Endothelial cell of umbilical vein (primary cell): ENCODE measurements around the gene WDR5. TPM values are rescaled to one million over a fixed set of nuclear protein-coding genes. Genes with fewer than 3 reads are reported as not detected.

Source experiments
- BruUV-seq: library from RNA; stranded (reverse); fragments of 400-500 nt; replicated peaks from 2 replicates; lab custom pipeline; 2021; lab: Mats Ljungman, UMichigan
- CTCF ChIA-PET: fragments of 300-600, 350-600 bp; sonication (Branson Sonifier 250); formaldehyde crosslinking; loops from one replicate; lab custom pipeline; 2021; ENCODE audit warnings: antibody characterized with exemption, inconsistent platforms; lab: Charles Lee
- POLR2A ChIA-PET: fragments of 300-600, 350-600 bp; sonication (Branson Sonifier 250); formaldehyde crosslinking; loops from one replicate; lab custom pipeline; 2021; ENCODE audit warnings: antibody characterized with exemption, inconsistent platforms; lab: Charles Lee
- DNase-seq: peaks from one replicate; pipeline ENCODE4 v3.0.0-alpha.2; 2011; ENCODE audit warnings: low read depth, low spot score
- FAIRE-seq: peaks from 2 replicates; lab custom pipeline; 2011; peaks lifted over from hg19 to GRCh38; lab: Jason Lieb, UNC
- H2AFZ ChIP-seq: 2 replicates; pipeline ENCODE4 v1.6.0; 2012; ENCODE audit warnings: low read depth, low read length, control low read depth, inconsistent platforms
- H3K27ac ChIP-seq: 2 replicates; pipeline ENCODE4 v1.5.1; 2011; ENCODE audit warnings: low read depth, mild to moderate bottlenecking, control low read depth, low read length, moderate library complexity; ENCODE audit not compliant: insufficient read depth
- H3K27me3 ChIP-seq, 2 experiments: 2 replicates each; pipeline versions ENCODE4 v1.6.0 to v1.6.1; 2011; ENCODE audit warnings: low read length in 2 of 2, mixed read lengths in 1 of 2; ENCODE audit not compliant: control insufficient read depth in 2 of 2, insufficient read depth in 2 of 2
- H3K36me3 ChIP-seq, 2 experiments: 2 replicates in 1 of 2; 3 replicates in 1 of 2; pipeline ENCODE4 v1.5.1; 2011; ENCODE audit warnings: low read length in 2 of 2, mild to moderate bottlenecking in 1 of 2, moderate library complexity in 1 of 2; ENCODE audit not compliant: control insufficient read depth in 2 of 2, insufficient read depth in 2 of 2; ENCODE audit errors: extremely low read depth in 1 of 2
- H3K4me1 ChIP-seq: 3 replicates; pipeline ENCODE4 v1.5.1; 2011; ENCODE audit warnings: mild to moderate bottlenecking, low read length; ENCODE audit not compliant: control insufficient read depth, insufficient read depth; ENCODE audit errors: extremely low read depth
- H3K4me2 ChIP-seq: 2 replicates; pipeline ENCODE4 v1.6.1; 2011; ENCODE audit warnings: low read length, control low read depth, mixed read lengths; ENCODE audit not compliant: insufficient read depth
- H3K4me3 ChIP-seq, 3 experiments: fragments of 200-600 bp in 1 of 3; sonication (generic), shearing (Covaris generic) in 1 of 3; replicated peaks in 1 of 3; 2 replicates each; pipeline ENCODE4 v1.5.1; 2011 to 2016; ENCODE audit warnings: control low read depth in 3 of 3, low read length in 3 of 3, mild to moderate bottlenecking in 2 of 3, inconsistent platforms in 1 of 3, low read depth in 1 of 3, moderate library complexity in 1 of 3; ENCODE audit not compliant: insufficient read depth in 1 of 3
- H3K79me2 ChIP-seq: 2 replicates; pipeline ENCODE4 v1.6.0; 2012; ENCODE audit warnings: low read length, inconsistent platforms; ENCODE audit not compliant: control insufficient read depth, insufficient read depth
- H3K9ac ChIP-seq: replicated peaks from 2 replicates; pipeline ENCODE3; 2011; ENCODE audit warnings: low read length, control low read depth; ENCODE audit not compliant: insufficient read depth; ENCODE audit errors: extremely low read depth
- H3K9me1 ChIP-seq: replicated peaks from 3 replicates; pipeline ENCODE4 v1.6.0; 2011; ENCODE audit warnings: mild to moderate bottlenecking, low read length; ENCODE audit not compliant: control insufficient read depth, insufficient read depth; ENCODE audit errors: extremely low read depth
- H3K9me3 ChIP-seq: replicated peaks from 2 replicates; pipeline ENCODE4 v1.5.1; 2012; ENCODE audit warnings: low read length, inconsistent platforms; ENCODE audit not compliant: control insufficient read depth, insufficient read depth
- H4K20me1 ChIP-seq: replicated peaks from 2 replicates; pipeline ENCODE3; 2011; ENCODE audit warnings: mild to moderate bottlenecking, low read length; ENCODE audit not compliant: control insufficient read depth, insufficient read depth; ENCODE audit errors: extremely low read depth
- CTCF ChIP-seq, 2 donors: IDR thresholded peaks; 1 replicate in 1 of 2; 2 replicates in 1 of 2; pipeline ENCODE4 v1.5.1; 2011; ENCODE audit warnings: low read length in 2 of 2, mild to moderate bottlenecking in 2 of 2, moderate library complexity in 2 of 2, control low read depth in 1 of 2, inconsistent platforms in 1 of 2, low read depth in 1 of 2; ENCODE audit not compliant: insufficient read depth in 1 of 2; ENCODE audit errors: extremely low read depth in 1 of 2
- EZH2 ChIP-seq: IDR thresholded peaks from 2 replicates; pipeline ENCODE4 v1.6.1; 2012; ENCODE audit warnings: borderline replicate concordance, low read depth, mild to moderate bottlenecking, moderate library complexity, low read length, inconsistent platforms; ENCODE audit not compliant: severe bottlenecking
- FOS ChIP-seq: IDR thresholded peaks from 2 replicates; pipeline ENCODE4 v1.6.1; 2011; ENCODE audit warnings: mild to moderate bottlenecking, low read length, moderate library complexity, borderline replicate concordance; ENCODE audit not compliant: insufficient read depth
- GATA2 ChIP-seq: IDR thresholded peaks from 2 replicates; pipeline ENCODE4 v1.7.0; 2011; ENCODE audit warnings: low read depth, mild to moderate bottlenecking, moderate library complexity, mixed read lengths, low read length; ENCODE audit not compliant: insufficient read length, insufficient read depth
- JUN ChIP-seq: IDR thresholded peaks from 2 replicates; pipeline ENCODE4 v1.6.1; 2011; ENCODE audit warnings: borderline replicate concordance, low read depth; ENCODE audit not compliant: insufficient read length, insufficient read depth
- MAX ChIP-seq: IDR thresholded peaks from 2 replicates; pipeline ENCODE4 v1.6.1; 2011; ENCODE audit not compliant: insufficient read depth, insufficient read length
- POLR2A ChIP-seq: IDR thresholded peaks from 2 replicates; pipeline ENCODE4 v1.6.1; 2012; ENCODE audit warnings: low read depth, mild to moderate bottlenecking, control low read depth, low read length
- POLR2AphosphoS5 ChIP-seq: IDR thresholded peaks from 2 replicates; pipeline ENCODE4 v1.6.1; 2012; ENCODE audit warnings: low read depth, mild to moderate bottlenecking, control low read depth, low read length, moderate library complexity; ENCODE audit not compliant: insufficient read depth
- dilution Hi-C: fragments of 300-500 bp; cut with MboI; formaldehyde crosslinking; loops from one replicate; pipeline ENCODE4 v1.15.0; 2019; ENCODE audit warnings: low sequenced_read_pairs; ENCODE audit not compliant: extremely low pct_ligation_motif_present
- intact Hi-C: fragments of 100-400 bp; cut with micrococcal nuclease; formaldehyde crosslinking; loops from one replicate; pipeline ENCODE4 v1.10.0; 2022
- polyA plus RNA-seq, 4 experiments: library from polyadenylated mRNA; depleted of rRNA in 3 of 4; stranded (reverse) in 3 of 4; unstranded in 1 of 4; fragments of >200 nt; gene quantifications; 2 replicates each; pipeline versions ENCODE4 v1.2.1 to v1.2.3, GENCODE V29; 2011 to 2012; ENCODE audit warnings: missing spikeins in 1 of 4
- total RNA-seq: library from RNA; stranded (reverse); gene quantifications from 2 replicates; pipeline ENCODE4 v1.2.3, GENCODE V29; 2021

Gene WDR5
- total and polyA plus RNA-seq, 2 donors (not counting 3 experiments of a cell fraction or from before 2014, with no cell fraction given): 32.1 to 42.5 TPM

- dilution Hi-C loops: no loop called here
Observed at GRCh38 chr9:134149380-134149779, 13.5 kb downstream of the WDR5 start.

More at GRCh38 chr9:134149380-134149779, 13.5 kb downstream of the WDR5 start:
- no peak for DNase-seq
- H2AFZ ChIP-seq: no peak overlapping the region
- H3K9me1 ChIP-seq: no peaks in the 10 kb centered on the region
- no peaks in the 10 kb centered on the region for H3K27me3 ChIP-seq
- CTCF ChIA-PET: interaction anchor here (1.0 kb wide), 3 partner anchors 8 to 14 kb away, joined by 3 to 4 read pairs (median 3); no protein-coding TSS in a partner anchor
- H3K36me3 ChIP-seq: peaks cover 27 to 56% of the 10 kb centered on the region in 2 experiments
- BruUV-seq: no TSS peak
- intact Hi-C loops: no loop called here
- no peaks in the 10 kb centered on the region for H3K4me1 ChIP-seq
- no peak overlapping the region for H3K9ac ChIP-seq
- no peaks in the 10 kb centered on the region for H3K9me3 ChIP-seq
- H3K4me2 ChIP-seq: no peak overlapping the region
- no peak overlapping the region for H3K4me3 ChIP-seq
- POLR2A ChIA-PET: no interaction called here
- FAIRE-seq: no peak
- no peak overlapping the region for H3K27ac ChIP-seq
- no peaks in the 10 kb centered on the region for H4K20me1 ChIP-seq
- peaks cover 2% of the 10 kb centered on the region for H3K79me2 ChIP-seq
- TF ChIP-seq FOS (no peak), GATA2 (no peak), EZH2 (no peak), CTCF (IDR thresholded peaks at IDR 0.05; ENCODE audit: extremely low read depth in 1 of 2, insufficient read depth in 1 of 2, low read depth in 1 of 2, low read length in 2 of 2) (no peak), POLR2A (no peak), JUN (no peak), POLR2AphosphoS5 (no peak), MAX (no peak)
